Measurements from ENCODE around the gene FHIT.

Gene FHIT

GRCh38 chr3:60056404-60056803, 1194.8 kb downstream of the FHIT start:
- no peak for DNase-seq

- no peak for DNase-seq
Measured at GRCh38 chr3:60055765-60056164, 1195.5 kb downstream of the FHIT start.

GRCh38 chr3:60053526-60054265, 1197.6 kb downstream of the FHIT start:
- DNase-seq = peak in 1 of 4 experiments; percentile 2

- no peak for DNase-seq
Measured at GRCh38 chr3:60048447-60048848, 1202.8 kb downstream of the FHIT start.

GRCh38 chr3:60047426-60048200, 1203.6 kb downstream of the FHIT start:
- no peak for DNase-seq

DNA sequence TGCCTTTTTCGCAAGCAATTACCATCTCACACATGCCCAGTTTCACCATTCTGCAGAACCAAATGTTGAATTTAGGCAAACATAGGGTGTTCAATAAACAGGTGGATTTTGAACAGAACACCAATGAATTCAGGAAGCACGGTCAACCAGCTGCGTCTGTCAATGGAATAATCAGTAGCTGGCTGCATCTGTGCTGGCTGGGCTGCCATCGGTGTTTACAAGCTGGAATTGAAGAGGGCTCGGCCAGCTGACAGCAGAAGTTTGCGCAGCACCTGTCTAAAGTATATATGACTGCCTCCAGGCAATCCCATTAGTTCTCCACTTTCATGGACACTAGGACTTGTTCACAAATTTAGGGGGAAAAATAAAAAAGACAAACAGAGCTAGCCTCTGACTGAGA, 1205.0 kb downstream of the FHIT start:
- no peak for DNase-seq

GRCh38 chr3:60045686-60046085, 1205.6 kb downstream of the FHIT start:
- no peak for DNase-seq

DNA sequence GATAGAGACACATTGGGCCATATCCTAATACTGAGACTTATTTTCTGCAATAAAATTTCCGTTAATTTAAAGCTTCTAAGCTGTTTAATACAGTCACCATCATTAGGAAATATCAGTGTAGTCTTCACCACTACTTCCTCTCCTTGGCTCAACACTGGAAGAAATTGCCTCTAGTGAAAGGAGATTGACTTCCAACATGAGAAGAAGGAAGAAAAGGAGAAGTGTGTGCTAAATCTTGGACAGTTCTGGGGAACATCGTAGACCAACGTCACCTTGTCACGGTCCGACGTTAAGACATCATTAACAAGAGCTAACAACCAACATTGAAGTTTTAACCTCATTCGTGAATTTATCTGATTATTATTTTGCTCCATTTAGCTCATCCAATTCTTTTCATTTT, 1214.4 kb downstream of the FHIT start:
- DNase-seq = no peak

DNA sequence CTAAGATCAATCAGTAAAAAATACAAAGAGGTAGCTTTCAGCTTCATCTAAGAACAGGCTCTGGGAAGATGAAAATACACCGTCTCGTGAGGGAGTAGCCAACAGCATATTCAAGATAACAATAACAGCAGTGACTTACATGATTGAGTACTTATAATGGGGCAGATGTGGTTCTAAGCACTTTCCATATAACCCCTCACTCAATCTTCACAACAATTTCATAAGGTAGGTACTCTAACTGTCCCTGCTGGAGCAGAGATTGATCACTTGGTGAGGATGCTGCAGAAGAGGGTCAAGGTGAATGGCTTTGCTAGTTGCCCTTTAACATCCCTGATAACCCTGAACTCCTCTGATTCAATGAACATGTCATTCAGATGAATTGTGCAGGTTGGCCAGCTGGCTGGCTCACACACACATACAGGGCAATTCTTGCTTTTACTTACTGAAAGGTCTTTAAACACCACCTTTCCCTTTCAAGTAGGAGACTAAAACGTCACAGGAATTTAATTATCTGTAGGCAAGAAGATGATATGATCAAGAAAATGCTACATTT, 1217.3 kb downstream of the FHIT start:
- no peak for DNase-seq

DNA sequence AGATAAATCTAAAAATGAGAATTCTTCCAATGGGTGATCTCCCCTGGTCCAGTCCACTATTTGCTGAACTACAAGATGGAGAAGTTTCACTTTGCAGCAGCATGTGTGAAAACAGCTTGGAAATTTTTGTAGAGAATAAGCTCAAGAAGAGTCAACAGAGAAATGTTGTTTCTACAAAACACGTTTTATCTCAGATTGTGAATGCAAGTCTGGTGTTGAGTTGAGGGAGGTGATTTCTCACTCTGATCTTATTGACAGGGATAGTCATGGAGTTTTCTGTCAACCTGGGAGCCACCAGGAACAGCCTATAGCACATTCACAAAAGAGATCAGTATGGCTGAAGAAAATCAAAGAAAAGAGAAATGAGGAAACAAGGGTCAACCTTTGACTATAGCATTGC, 1220.3 kb downstream of the FHIT start:
- no peak for DNase-seq

GRCh38 chr3:60028233-60028632, 1223.0 kb downstream of the FHIT start:
- DNase-seq = no peak

DNA sequence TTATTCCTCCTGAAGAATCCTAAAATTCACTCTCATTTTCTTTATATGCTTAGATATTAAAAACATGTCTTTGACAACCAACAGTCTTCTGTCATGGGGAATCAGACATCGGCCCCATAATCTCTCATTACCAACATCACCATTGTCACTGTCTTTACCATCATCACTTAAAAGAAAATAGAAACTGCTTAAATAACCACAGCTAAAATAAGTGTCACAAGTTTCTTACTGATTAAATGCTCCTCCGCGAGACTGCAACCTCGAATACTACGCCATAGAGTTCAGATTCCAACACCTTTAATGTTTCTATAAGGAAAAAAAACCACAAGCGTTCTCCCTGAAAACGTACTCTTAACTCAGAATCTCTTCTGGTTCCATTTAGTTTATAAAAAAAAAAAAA, 1223.9 kb downstream of the FHIT start:
- DNase-seq = no peak

GRCh38 chr3:60025096-60026050, 1225.9 kb downstream of the FHIT start:
- no peak for DNase-seq

GRCh38 chr3:60024400-60024799, 1226.9 kb downstream of the FHIT start:
- no peak for DNase-seq

- DNase-seq = no peak
Measured at GRCh38 chr3:60023189-60023588, 1228.1 kb downstream of the FHIT start.

GRCh38 chr3:60017631-60018030, 1233.6 kb downstream of the FHIT start:
- peak in 2 of 4 experiments; percentile 2 to 13 for DNase-seq

- DNase-seq = no peak
Measured at GRCh38 chr3:60015032-60015705, 1236.1 kb downstream of the FHIT start.

DNA sequence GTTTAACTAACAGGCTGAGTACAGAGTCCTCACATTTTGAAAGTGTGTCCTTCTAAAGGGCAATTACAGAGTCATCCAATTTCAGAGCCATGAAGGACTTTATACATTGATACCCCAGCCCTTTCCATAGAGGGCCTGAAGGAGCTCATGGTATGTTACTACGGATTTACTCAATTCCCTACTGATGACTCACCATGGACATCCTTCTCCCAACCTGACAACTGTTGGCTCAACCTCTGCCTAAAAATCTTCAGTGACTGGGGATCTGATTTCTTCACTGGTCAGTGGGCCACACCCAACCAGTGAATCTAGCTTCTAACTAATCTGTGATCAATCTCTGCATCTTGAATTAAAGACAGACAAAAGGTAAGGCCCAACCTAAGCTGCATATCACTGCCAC, 1238.0 kb downstream of the FHIT start:
- no peak for DNase-seq

DNA sequence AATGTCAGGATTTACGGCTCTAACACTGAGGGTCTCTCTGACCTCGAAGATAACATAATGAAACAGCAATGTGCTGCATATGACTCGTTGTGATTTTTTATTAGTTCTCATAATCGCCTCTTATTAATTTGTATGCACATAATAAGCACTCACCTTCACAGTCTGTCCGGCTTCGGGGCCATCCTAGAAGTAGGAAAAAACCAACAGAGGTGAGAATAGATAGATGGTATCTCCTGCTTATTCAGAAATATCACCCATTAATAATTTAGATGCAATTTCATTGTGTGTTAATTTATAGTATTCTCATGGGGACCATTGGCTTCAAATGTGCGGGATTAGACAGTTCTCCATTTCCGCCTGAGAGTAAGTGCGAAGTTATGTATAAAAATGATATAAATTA, 1240.0 kb downstream of the FHIT start:
- DNase-seq = no peak

DNA sequence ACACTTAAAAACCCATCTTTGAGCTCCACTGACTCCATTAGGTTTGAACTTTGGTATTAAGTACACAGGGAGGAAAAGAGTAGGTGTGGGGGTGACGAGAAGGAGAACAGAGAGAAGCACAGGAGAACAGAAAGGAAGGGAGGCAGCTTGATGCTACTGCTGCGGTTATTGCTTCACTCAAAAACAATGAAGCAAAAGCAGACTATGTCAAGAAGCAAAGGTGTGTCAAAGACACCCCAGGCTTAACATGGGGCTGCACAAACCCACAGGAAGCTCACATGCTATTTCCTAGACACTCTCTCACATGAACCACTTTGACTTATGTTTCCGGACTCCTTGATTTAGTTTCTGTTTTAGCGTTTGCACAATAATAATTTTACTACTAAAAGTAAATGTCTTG, 1240.5 kb downstream of the FHIT start:
- peak in 2 of 4 experiments; percentile 21 to 37 for DNase-seq

- no peak for DNase-seq
Measured at GRCh38 chr3:60009931-60010478, 1241.2 kb downstream of the FHIT start.

DNA sequence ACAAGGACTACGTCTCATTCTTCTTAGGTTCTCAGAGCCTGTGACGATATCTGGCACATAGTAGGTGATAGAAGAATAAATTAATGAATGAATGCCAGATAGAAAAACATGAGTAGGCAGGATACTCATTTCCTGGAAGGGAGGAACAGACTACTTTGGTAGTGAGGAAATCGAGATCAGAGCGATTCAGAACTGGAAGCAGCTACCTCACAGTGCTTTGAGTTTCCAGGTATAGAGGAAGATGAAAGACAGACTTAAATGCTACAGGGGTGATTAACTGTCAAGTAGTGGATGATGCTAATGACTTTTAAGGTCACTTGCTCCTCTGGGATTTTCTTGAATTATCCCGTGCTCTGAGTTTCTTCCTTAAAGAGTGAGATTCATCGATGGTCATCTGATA, 1249.9 kb downstream of the FHIT start:
- DNase-seq = no peak
